EL (cell line): ENCODE measurements around the gene OR1J4.
"Not testable (repeated sequence)": the region's sequence is repeated elsewhere in the genome, so short reads cannot be mapped to it uniquely, and the experiment has no call there.

Source experiments
- DNase-seq: peaks from one replicate; pipeline ENCODE4 v3.0.0-alpha.2; 2016

OR1J4 gene

GRCh38 chr9:122518841-122519240 is at the start of gene OR1J4:
OR1J4 (plus strand) TSS chr9:122519141; CDS start chr9:122519141, 0 bp downstream.
- DNase-seq = no peak

GRCh38 chr9:122474561-122474960 is 44.4 kb upstream of the OR1J4 start:
- no peak for DNase-seq

- no peak for DNase-seq
Observed at GRCh38 chr9:122475717-122476116, 43.2 kb upstream of the OR1J4 start.

- no peak for DNase-seq
Observed at GRCh38 chr9:122477346-122477745, 41.6 kb upstream of the OR1J4 start.

- no peak for DNase-seq
Observed at GRCh38 chr9:122477826-122478225, 41.1 kb upstream of the OR1J4 start, which contains the start of gene OR1J1. OR1J1 (minus strand) TSS chr9:122477926; CDS start chr9:122477926, 0 bp downstream.

GRCh38 chr9:122479062-122479461 is 39.9 kb upstream of the OR1J4 start:
- DNase-seq = no peak

- peak; percentile 74 for DNase-seq
Observed at GRCh38 chr9:122498883-122499288, 20.1 kb upstream of the OR1J4 start.

GRCh38 chr9:122506964-122507363 is 12.0 kb upstream of the OR1J4 start:
- DNase-seq = no peak

- DNase-seq = no peak
Observed at GRCh38 chr9:122510502-122510901, 8.4 kb upstream of the OR1J4 start, which contains the start of gene OR1J2. OR1J2 (plus strand) TSS chr9:122510802; CDS start chr9:122510802, 0 bp downstream.

- no peak for DNase-seq
Observed at GRCh38 chr9:122518226-122518625, 715 bp upstream of the OR1J4 start.

- DNase-seq = no peak
Observed at GRCh38 chr9:122519376-122519775, 435 bp downstream of the OR1J4 start.

GRCh38 chr9:122526602-122527001 is 7.7 kb downstream of the OR1J4 start:
- DNase-seq = no peak

GRCh38 chr9:122527193-122527592 is 8.3 kb downstream of the OR1J4 start, which contains the start of gene OR1N1:
OR1N1 (minus strand) TSS chr9:122527293; CDS start chr9:122527293, 0 bp downstream.
- no peak for DNase-seq

- not testable (repeated sequence) for DNase-seq
Observed at GRCh38 chr9:122531157-122531556, 12.2 kb downstream of the OR1J4 start.

GRCh38 chr9:122536134-122536533 is 17.2 kb downstream of the OR1J4 start:
- DNase-seq = peak; percentile 7

GRCh38 chr9:122537066-122537465 is 18.1 kb downstream of the OR1J4 start:
- not testable (repeated sequence) for DNase-seq

GRCh38 chr9:122538757-122539156 is 19.8 kb downstream of the OR1J4 start:
- no peak for DNase-seq

- DNase-seq = no peak
Observed at GRCh38 chr9:122546196-122546595, 27.3 kb downstream of the OR1J4 start.

- no peak for DNase-seq
Observed at GRCh38 chr9:122551371-122551770, 32.4 kb downstream of the OR1J4 start.

- DNase-seq = no peak
Observed at GRCh38 chr9:122552812-122553211, 33.9 kb downstream of the OR1J4 start, which contains the start of gene OR1N2. OR1N2 (plus strand) TSS chr9:122553112; CDS start chr9:122553212, 100 bp downstream.

- no peak for DNase-seq
Observed at GRCh38 chr9:122561446-122561845, 42.5 kb downstream of the OR1J4 start.

- DNase-seq = no peak
Observed at GRCh38 chr9:122562134-122562760, 43.3 kb downstream of the OR1J4 start.

GRCh38 chr9:122567901-122568300 is 49.0 kb downstream of the OR1J4 start:
- DNase-seq = no peak
